ENCODE data around the gene DAPL1. TPM values are rescaled to one million over a fixed set of nuclear protein-coding genes. Genes with fewer than 3 reads are reported as not detected.
"Not testable (repeated sequence)": the region's sequence is repeated elsewhere in the genome, so short reads cannot be mapped to it uniquely, and the experiment has no call there.

DAPL1 gene
- total RNA-seq, 1 donor from 2014 or later = not detected

DNA sequence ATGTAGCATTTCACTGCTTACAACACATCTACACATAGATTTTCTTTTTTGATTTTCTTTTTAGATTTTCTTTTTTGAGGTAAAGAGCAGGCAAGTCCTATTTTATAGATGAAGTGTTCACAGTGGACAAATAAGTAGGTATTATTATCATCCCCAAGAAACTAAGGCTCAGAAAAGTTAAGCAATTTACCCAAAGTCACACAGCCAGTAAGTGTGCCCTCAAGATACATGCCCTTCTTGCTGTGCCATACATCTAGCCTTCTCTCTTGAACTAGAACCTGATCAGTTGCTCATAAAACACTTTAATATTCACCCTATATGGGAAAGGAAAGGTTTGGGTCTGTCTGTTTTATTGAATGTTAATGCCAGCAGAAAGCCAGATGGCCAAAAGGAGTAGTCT lies 50.3 kb downstream of the DAPL1 start:
- Histone ChIP-seq H3K27me3 (ENCODE audit: control insufficient read depth, insufficient read depth, low read length) (no peaks in the 10 kb centered on the region), H3K4me3 (ENCODE audit: low read depth, low read length) (no peak overlapping the region), H3K36me3 (ENCODE audit: control insufficient read depth, insufficient read depth, low read length) (no peaks in the 10 kb centered on the region)
- DNase-seq (ENCODE audit: low read depth) = no peak
- TF ChIP-seq CTCF (IDR thresholded peaks at IDR 0.05; ENCODE audit: insufficient read depth, low read length, poor library complexity, severe bottlenecking) = no peak

DNA sequence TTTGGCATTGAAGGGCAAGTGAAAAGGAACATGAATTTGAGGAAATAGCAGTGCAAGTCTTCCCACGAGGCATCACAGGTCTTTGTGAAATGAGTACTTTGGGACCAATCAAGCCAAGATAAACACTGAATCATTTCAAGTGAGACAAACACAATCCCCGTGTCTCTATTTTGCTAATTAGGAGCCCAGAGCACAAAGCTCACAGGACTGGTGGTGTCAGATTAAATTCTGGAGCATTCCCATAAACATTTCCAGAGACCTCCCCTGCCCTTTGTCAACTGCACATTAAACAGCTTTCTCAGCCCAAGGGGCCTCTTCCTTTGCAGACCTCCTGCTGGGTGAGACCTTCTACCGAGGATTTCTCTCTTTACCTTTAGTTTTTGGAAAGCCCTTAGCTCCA lies 50.7 kb downstream of the DAPL1 start:
- TF ChIP-seq CTCF (IDR thresholded peaks at IDR 0.05; ENCODE audit: insufficient read depth, low read length, poor library complexity, severe bottlenecking) = no peak
- Histone ChIP-seq H3K27me3 (ENCODE audit: control insufficient read depth, insufficient read depth, low read length) (no peaks in the 10 kb centered on the region), H3K36me3 (ENCODE audit: control insufficient read depth, insufficient read depth, low read length) (no peaks in the 10 kb centered on the region), H3K4me3 (ENCODE audit: low read depth, low read length) (no peak overlapping the region)
- no peak for DNase-seq (ENCODE audit: low read depth)

DNA sequence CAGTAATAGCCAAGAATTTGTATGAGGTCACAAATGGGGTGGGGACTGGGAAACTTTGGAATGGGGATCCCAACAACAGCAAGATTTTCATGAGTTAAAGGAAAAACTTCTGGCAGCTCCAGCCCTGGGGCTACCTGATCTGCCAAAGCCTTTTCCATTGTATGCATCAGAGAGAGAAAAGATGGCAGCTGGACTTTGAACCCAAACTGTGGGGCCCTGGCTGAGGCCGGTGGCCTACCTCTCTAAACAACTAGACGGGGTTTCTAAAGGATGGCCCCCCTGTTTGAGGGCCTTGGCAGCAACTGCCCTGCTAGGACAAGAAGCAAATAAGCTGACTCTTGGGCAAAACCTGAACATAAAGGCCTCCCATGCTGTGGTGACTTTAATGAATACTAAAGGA lies 52.4 kb downstream of the DAPL1 start:
- not testable (repeated sequence) for DNase-seq (ENCODE audit: low read depth); H3K4me3 ChIP-seq (ENCODE audit: low read depth, low read length); H3K27me3 ChIP-seq (ENCODE audit: control insufficient read depth, insufficient read depth, low read length); H3K36me3 ChIP-seq (ENCODE audit: control insufficient read depth, insufficient read depth, low read length)

- DNase-seq (ENCODE audit: low read depth); H3K27me3 ChIP-seq (ENCODE audit: control insufficient read depth, insufficient read depth, low read length): not testable (repeated sequence)
Measured at GRCh38 chr2:158848031-158848970, 53.2 kb downstream of the DAPL1 start.

DNA sequence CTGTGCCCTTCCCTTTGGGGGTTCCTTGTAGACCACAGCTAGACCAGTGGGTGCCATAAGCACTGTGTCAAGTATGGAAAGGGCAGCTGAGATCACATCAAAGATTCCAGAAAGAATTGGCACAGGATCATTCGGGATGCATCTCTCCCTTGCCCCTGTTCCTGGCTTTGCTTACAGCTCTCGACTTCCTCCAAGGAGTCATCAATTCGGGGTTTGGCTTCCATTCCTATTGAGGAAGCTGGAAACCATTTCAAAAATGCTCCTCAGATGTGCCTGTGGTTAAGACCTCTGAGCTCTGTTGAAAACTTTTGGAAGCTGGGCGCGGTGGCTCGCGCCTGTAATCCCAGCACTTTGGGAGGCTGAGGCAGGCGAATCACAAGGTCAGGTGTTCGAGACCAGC lies 65.1 kb downstream of the DAPL1 start:
- not testable (repeated sequence) for H3K36me3 ChIP-seq (ENCODE audit: control insufficient read depth, insufficient read depth, low read length); DNase-seq (ENCODE audit: low read depth); H3K4me3 ChIP-seq (ENCODE audit: low read depth, low read length); H3K27me3 ChIP-seq (ENCODE audit: control insufficient read depth, insufficient read depth, low read length)

More at GRCh38 chr2:158848031-158848970, 53.2 kb downstream of the DAPL1 start:
- H3K36me3 ChIP-seq (ENCODE audit: control insufficient read depth, insufficient read depth, low read length); H3K4me3 ChIP-seq (ENCODE audit: low read depth, low read length): not testable (repeated sequence)

DNA sequence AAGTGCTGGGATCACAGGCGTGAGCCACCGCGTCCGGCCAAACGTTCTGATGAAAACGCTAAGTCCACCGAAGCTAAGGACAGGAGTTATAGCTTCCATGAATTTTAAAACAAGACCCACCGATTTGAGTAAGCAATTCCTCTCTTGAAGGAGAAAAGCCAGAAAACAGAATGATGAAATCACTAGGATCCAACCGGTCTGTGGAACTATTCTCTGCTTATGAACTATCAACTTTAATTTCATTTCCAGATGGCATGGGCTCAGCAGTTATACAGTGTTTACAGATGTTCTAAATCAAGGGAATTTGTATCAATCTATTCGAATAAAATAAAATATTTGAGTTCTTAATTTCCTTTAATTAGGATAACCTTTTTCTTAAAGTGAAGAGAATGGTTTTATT lies 66.5 kb downstream of the DAPL1 start:
- H3K27me3 ChIP-seq (ENCODE audit: control insufficient read depth, insufficient read depth, low read length); DNase-seq (ENCODE audit: low read depth); H3K36me3 ChIP-seq (ENCODE audit: control insufficient read depth, insufficient read depth, low read length); H3K4me3 ChIP-seq (ENCODE audit: low read depth, low read length): not testable (repeated sequence)

GRCh38 chr2:158865469-158865868 lies 70.4 kb downstream of the DAPL1 start:
- DNase-seq (ENCODE audit: low read depth); H3K4me3 ChIP-seq (ENCODE audit: low read depth, low read length); H3K36me3 ChIP-seq (ENCODE audit: control insufficient read depth, insufficient read depth, low read length); H3K27me3 ChIP-seq (ENCODE audit: control insufficient read depth, insufficient read depth, low read length): not testable (repeated sequence)

Other genes starting within 250 kb of the DAPL1 start
- 18.5 and 21.3 TPM in 2 replicates for gene TANC1, start 173.3 kb downstream of the DAPL1 start, total RNA-seq